COLO829 (cell line): Measurements from ENCODE around the gene GYG1.

ENCODE experiments used
- DNase-seq: peaks from one replicate; pipeline ENCODE4 v3.0.0; 2012; ENCODE audit warnings: low spot score

Gene GYG1

GRCh38 chr3:148991219-148992026 lies at the start of gene GYG1:
GYG1 (plus strand) TSS chr3:148991540; CDS start chr3:148991641, 101 bp downstream.
- DNase-seq, result peak; percentile 63

GRCh38 chr3:148943506-148944205 lies 47.7 kb upstream of the GYG1 start:
- DNase-seq, result peak; percentile 98

GRCh38 chr3:148945116-148945515 lies 46.2 kb upstream of the GYG1 start:
- DNase-seq, result no peak

- DNase-seq, result no peak
These were observed 42.3 kb upstream of the GYG1 start for GRCh38 chr3:148948913-148949657.

GRCh38 chr3:148950806-148951205 lies 40.5 kb upstream of the GYG1 start:
- DNase-seq, result no peak

GRCh38 chr3:148951599-148952361 lies 39.6 kb upstream of the GYG1 start:
- no peak for DNase-seq

- DNase-seq, result no peak
These were observed 38.2 kb upstream of the GYG1 start for GRCh38 chr3:148953094-148953493.

- DNase-seq, result no peak
These were observed 36.4 kb upstream of the GYG1 start for GRCh38 chr3:148954981-148955380.

- peak; percentile 51 for DNase-seq
These were observed 35.6 kb upstream of the GYG1 start for GRCh38 chr3:148955544-148956346.

GRCh38 chr3:148957586-148957985 lies 33.8 kb upstream of the GYG1 start:
- DNase-seq, result no peak

GRCh38 chr3:148958696-148959095 lies 32.6 kb upstream of the GYG1 start:
- DNase-seq, result no peak

- DNase-seq, result peak; percentile 93
These were observed 28.8 kb upstream of the GYG1 start for GRCh38 chr3:148962513-148962912.

GRCh38 chr3:148964809-148965208 lies 26.5 kb upstream of the GYG1 start:
- DNase-seq, result no peak

- DNase-seq, result no peak
These were observed 23.0 kb upstream of the GYG1 start for GRCh38 chr3:148968321-148968720.

GRCh38 chr3:148970271-148970670 lies 21.1 kb upstream of the GYG1 start:
- no peak for DNase-seq

- no peak for DNase-seq
These were observed 19.8 kb upstream of the GYG1 start for GRCh38 chr3:148971401-148972163.

- no peak for DNase-seq
These were observed 16.6 kb upstream of the GYG1 start for GRCh38 chr3:148974726-148975125.

- no peak for DNase-seq
These were observed 16.1 kb upstream of the GYG1 start for GRCh38 chr3:148975248-148975647.

- DNase-seq, result no peak
These were observed 15.6 kb upstream of the GYG1 start for GRCh38 chr3:148975696-148976095.

GRCh38 chr3:148981273-148981672 lies 10.1 kb upstream of the GYG1 start:
- DNase-seq, result no peak
